ENCODE results near the gene VKORC1. TPM values are rescaled to one million over a fixed set of nuclear protein-coding genes. Genes with fewer than 3 reads are reported as not detected.
A peak's percentile ranks its signal among the peaks of the same experiment; 100 is the strongest.

VKORC1 gene
- total and polyA plus RNA-seq, 2 of the 8 experiments (the other 6 are each of a cell fraction or from before 2014, with no cell fraction given): 84.1 to 483 TPM

GRCh38 chr16:31131841-31132271 lies 37.3 kb upstream of the VKORC1 start:
- Histone ChIP-seq H3K4ac (replicated peaks; ENCODE audit: insufficient read length, low read depth, low read length) (no peak overlapping the region), H3K4me2 (ENCODE audit: insufficient read depth in 1 of 2, low read depth in 2 of 2, low read length in 2 of 2) (0 out of 4 replicates have a peak overlapping the region, but pooled peaks of 1 of the 2 experiments have one; percentile 2), H3K14ac (ENCODE audit: insufficient read length) (no peak overlapping the region), H4K20me1 (replicated peaks in 1 of 2; ENCODE audit: control insufficient read depth in 1 of 2, insufficient read depth in 2 of 2, low read length in 2 of 2) (peaks cover 6 to 7% of the 10 kb centered on the region in 2 experiments), H2AK5ac (ENCODE audit: low read depth, low read length) (no peak overlapping the region), H3K23ac (ENCODE audit: insufficient read length) (no peak overlapping the region), H2BK5ac (ENCODE audit: low read depth, low read length) (no peak overlapping the region; the same call in 1 of the 2 replicates), H3K18ac (ENCODE audit: extremely low read depth, low read length) (no peak overlapping the region), H2BK15ac (ENCODE audit: low read length) (no peak overlapping the region), H4K5ac (ENCODE audit: insufficient read length, low read depth, low read length) (no peak overlapping the region), H2BK20ac (ENCODE audit: low read length) (no peak overlapping the region), H3K79me1 (ENCODE audit: low read depth, low read length) (peaks cover 9% of the 10 kb centered on the region), H3K27ac (ENCODE audit: low read depth, low read length) (no peak overlapping the region; the same call in 1 of the 2 replicates), H3K56ac (replicated peaks; ENCODE audit: insufficient read length, low read depth, low read length) (no peak overlapping the region), H3K4me3 (ENCODE audit: extremely low read depth in 1 of 4, insufficient read depth in 2 of 4, low read depth in 3 of 4, low read length in 4 of 4) (no peak overlapping the region), H3K9ac (replicated peaks in 1 of 4; ENCODE audit: extremely low read depth in 1 of 4, low read depth in 3 of 4, low read length in 3 of 4) (no peak overlapping the region), H2BK12ac (ENCODE audit: low read depth, low read length) (no peak overlapping the region), H3K27me3 (replicated peaks in 1 of 4; ENCODE audit: control insufficient read depth in 3 of 4, extremely low read depth in 1 of 4, insufficient read depth in 3 of 4, low read length in 3 of 4) (no peaks in the 10 kb centered on the region), H2BK120ac (replicated peaks; ENCODE audit: low read depth, low read length) (no peak overlapping the region), H3K9me3 (ENCODE audit: insufficient read depth in 2 of 2, low read depth in 1 of 2, low read length in 1 of 2) (no peaks in the 10 kb centered on the region), H3K36me3 (ENCODE audit: control insufficient read depth in 2 of 4, insufficient read depth in 4 of 4, low read length in 3 of 4) (peaks cover 14 to 27% (median 19%) of the 10 kb centered on the region in 4 experiments), H3K79me2 (ENCODE audit: control insufficient read depth in 1 of 2, insufficient read depth in 2 of 2, low read length in 2 of 2) (peaks cover 0 to 19% of the 10 kb centered on the region in 2 experiments; a peak in 2 of 4 replicates), H3K4me1 (replicated peaks in 1 of 4; ENCODE audit: control insufficient read depth in 3 of 4, insufficient read depth in 4 of 4, low read length in 3 of 4) (peaks cover 0 to 39% (median 32%) of the 10 kb centered on the region in 4 experiments; a peak in 6 of 7 replicates), H3K23me2 (ENCODE audit: low read depth, low read length) (peaks cover 16% of the 10 kb centered on the region), H2AFZ (ENCODE audit: low read length) (no peak overlapping the region), H4K8ac (ENCODE audit: extremely low read depth, insufficient read depth, low read length) (no peak overlapping the region; the same call in 1 of the 2 replicates), H4K91ac (replicated peaks; ENCODE audit: insufficient read length, low read length) (no peak overlapping the region)
- CTCF ChIA-PET (ENCODE audit: partially characterized antibody): interaction anchor here (1.1 to 1.3 kb wide), 2 partner anchors 29 to 39 kb away, joined by 3 read pairs; no protein-coding TSS in a partner anchor
- 96% methylated on average over 5 of the region's 5 CpGs; no CpG with 5 or more reads in 1 of the 2 experiments for WGBS, 2 experiments (ENCODE audit: extremely low coverage in 1 of 2, insufficient coverage in 1 of 2, insufficient read length in 1 of 2, insufficient replicate concordance in 2 of 2, low coverage in 1 of 2, low lambda C conversion rate in 2 of 2, missing lambda C conversion rate in 1 of 2)
- POLR2A ChIA-PET (ENCODE audit: partially characterized antibody): interaction anchor here (0.6 to 34.9 kb wide), 9 partner anchors 4 to 71 kb away, joined by 3 to 713 read pairs (median 4); partner anchors contain the start of genes BCKDK, FUS, KAT8 and PRSS36
- FAIRE-seq: no peak
- DNase-seq (ENCODE audit: low read depth in 1 of 2, low spot score in 2 of 2): no peak
- no peak for TF ChIP-seq POLR2A (IDR thresholded peaks at IDR 0.05; ENCODE audit: control extremely low read depth in 1 of 2, low read depth in 2 of 2, low read length in 2 of 2)
- TF ChIP-seq GABPA (IDR thresholded peaks at IDR 0.05; ENCODE audit: borderline replicate concordance, insufficient read depth, low read length): no peak
- TF ChIP-seq TCF12 (IDR thresholded peaks at IDR 0.05; ENCODE audit: low read depth, low read length): no peak
- TF ChIP-seq POU5F1 (IDR thresholded peaks at IDR 0.05; ENCODE audit: low read depth, low read length): no peak
- TF ChIP-seq NRF1 (IDR thresholded peaks at IDR 0.05; ENCODE audit: low read depth, low read length): no peak
- TF ChIP-seq, protein P1, sequence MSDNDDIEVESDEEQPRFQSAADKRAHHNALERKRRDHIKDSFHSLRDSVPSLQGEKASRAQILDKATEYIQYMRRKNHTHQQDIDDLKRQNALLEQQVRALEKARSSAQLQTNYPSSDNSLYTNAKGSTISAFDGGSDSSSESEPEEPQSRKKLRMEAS (IDR thresholded peaks at IDR 0.05): no peak
- no peak for TF ChIP-seq ATF2 (IDR thresholded peaks at IDR 0.05; ENCODE audit: low read length)
- TF ChIP-seq ZNF274 (IDR thresholded peaks at IDR 0.05; ENCODE audit: borderline replicate concordance, extremely low read depth, low read length): no peak
- no peak for TF ChIP-seq TBP (IDR thresholded peaks at IDR 0.05; ENCODE audit: low read depth, low read length)
- TF ChIP-seq RXRA (IDR thresholded peaks at IDR 0.05; ENCODE audit: insufficient read depth, low read depth, low read length): no peak
- TF ChIP-seq CHD1 (IDR thresholded peaks at IDR 0.05; ENCODE audit: low read depth, low read length): no peak
- TF ChIP-seq CBX8 (IDR thresholded peaks at IDR 0.05; ENCODE audit: borderline replicate concordance, low read depth, low read length): no peak
